DOHH2 (cell line): Measurements from ENCODE around the gene RPAP2.

Source experiments
- EZH2phosphoT487 ChIP-seq: fragments of 200-600 bp; sonication (generic); IDR thresholded peaks from 2 replicates; pipeline ENCODE4 v1.6.1; 2017; ENCODE audit warnings: borderline replicate concordance, mild to moderate bottlenecking, antibody characterized with exemption, low read length, moderate library complexity, mixed read lengths
- TF ChIP-seq, protein P1 (sequence below): fragments of 200-600 bp; sonication (generic); IDR thresholded peaks from one replicate; pipeline ENCODE4 v1.5.1; 2014; ENCODE audit warnings: antibody characterized with exemption, mild to moderate bottlenecking, low read depth, low read length; ENCODE audit not compliant: poor library complexity, severe bottlenecking

DNA sequence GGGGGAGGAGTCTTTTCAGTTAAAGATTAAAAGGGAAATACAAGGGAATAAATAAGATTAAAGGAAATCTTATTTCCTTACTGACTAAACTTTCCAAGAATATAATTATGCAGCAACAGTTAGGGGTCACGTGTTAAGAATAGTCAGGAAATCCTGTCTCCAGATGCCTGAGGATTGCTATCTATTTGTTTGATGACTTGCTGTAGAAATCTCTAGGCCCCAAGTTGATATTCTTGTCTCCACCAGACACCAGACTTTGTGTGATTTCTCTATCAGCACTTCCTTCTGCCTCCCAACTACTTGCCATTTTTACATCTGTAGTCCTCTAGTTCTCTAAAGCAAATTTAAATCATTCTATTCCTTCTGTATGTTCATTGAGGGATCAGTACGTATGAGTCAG, 77.5 kb downstream of the RPAP2 start:
- TF ChIP-seq, protein P1, sequence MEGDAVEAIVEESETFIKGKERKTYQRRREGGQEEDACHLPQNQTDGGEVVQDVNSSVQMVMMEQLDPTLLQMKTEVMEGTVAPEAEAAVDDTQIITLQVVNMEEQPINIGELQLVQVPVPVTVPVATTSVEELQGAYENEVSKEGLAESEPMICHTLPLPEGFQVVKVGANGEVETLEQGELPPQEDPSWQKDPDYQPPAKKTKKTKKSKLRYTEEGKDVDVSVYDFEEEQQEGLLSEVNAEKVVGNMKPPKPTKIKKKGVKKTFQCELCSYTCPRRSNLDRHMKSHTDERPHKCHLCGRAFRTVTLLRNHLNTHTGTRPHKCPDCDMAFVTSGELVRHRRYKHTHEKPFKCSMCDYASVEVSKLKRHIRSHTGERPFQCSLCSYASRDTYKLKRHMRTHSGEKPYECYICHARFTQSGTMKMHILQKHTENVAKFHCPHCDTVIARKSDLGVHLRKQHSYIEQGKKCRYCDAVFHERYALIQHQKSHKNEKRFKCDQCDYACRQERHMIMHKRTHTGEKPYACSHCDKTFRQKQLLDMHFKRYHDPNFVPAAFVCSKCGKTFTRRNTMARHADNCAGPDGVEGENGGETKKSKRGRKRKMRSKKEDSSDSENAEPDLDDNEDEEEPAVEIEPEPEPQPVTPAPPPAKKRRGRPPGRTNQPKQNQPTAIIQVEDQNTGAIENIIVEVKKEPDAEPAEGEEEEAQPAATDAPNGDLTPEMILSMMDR = no peak
- TF ChIP-seq EZH2phosphoT487 = no peak
